GM21717 (cell line): Measurements from ENCODE around the gene ATF6.

Experiments used
- ATAC-seq: cut with Tn5 transposase; IDR thresholded peaks from one replicate; pipeline ENCODE4 v1.9.1; 2021; ENCODE audit warnings: mild to moderate bottlenecking, moderate library complexity; ENCODE audit not compliant: unreplicated experiment

The ATF6 gene

DNA sequence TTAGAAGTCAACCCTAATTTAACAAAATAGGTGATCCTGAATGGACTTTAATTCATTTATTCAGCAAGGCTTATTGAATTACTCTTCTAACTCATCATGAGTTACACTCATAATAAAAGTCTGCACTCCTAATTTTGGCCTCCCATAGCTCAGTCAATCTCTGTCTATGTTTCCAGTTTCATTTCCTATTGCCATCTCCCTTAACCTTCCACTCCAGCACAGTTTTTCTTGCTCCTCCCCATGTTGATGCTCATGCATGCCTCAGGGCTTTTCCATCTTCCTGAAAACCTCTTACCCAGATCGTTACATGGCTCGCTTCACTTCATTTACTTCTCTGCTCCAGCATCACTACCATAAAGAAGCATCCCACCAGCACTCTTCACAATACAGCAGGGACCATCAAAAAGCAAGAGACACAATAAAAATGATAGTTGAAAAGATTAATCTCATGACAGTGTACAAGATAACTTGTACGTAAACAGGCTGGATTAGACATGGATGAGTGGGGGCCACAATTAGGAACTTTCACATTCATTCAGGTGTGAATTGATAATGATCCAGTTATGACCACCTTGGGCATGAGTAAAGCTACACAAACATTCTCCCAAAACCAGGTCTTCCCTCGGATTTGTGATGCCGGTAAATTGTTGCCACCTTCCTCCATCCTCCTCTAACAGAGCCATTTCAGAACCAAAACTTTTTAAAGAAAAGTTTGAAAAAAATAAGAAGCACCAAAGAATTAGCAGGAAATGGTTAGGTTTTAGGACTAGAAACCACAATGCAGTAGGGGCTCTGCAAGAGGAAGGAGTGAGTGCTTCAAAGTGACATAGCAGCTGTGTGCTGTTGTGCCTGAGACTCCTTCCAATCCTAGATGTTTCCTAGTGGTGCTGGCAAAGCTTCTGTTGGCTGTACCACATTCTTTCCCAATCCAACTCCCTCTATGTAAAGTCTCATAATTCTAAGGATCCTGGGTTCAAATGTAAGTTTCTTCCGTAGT is 167.8 kb downstream of the ATF6 start:
- no peak for ATAC-seq

DNA sequence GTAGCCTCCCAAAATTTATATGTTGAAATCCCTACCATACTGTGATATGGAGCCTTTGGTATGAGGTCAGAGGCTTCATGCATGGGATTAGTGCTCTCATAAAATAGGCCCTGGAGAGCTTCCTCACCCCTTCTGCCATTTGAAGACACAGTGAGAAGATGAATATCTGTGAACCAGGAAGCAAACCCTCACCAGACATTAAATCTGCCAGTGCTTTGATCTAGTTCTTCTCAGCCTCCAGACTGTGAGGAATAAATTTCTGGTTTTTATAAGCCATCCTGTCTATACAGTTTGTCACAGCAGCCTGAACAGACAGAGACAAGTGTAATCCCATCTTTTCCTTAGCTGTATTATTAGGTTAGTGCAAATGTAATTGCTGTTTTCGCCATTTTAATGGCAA is 169.1 kb downstream of the ATF6 start:
- ATAC-seq, result no peak

DNA sequence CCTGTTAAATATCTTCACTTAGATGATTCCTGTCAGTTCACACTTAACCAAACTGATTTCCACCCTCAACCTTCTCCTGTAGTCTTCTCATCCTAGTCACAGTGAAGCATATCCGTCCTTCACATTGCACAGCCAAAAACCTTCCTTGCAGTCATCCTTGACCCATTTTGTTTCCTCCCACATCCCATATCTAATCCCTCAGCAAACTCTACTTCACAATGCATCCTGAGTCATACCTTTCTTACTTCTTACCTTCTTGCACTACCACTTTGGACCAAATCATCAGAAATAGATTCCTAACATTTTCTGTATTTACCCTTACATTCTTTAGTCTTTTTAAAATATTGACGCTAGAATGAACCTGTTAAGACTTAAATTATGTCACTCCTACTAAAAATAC is 170.7 kb downstream of the ATF6 start:
- no peak for ATAC-seq

GRCh38 chr1:161940866-161941591 is 174.9 kb downstream of the ATF6 start:
- ATAC-seq, result no peak

DNA sequence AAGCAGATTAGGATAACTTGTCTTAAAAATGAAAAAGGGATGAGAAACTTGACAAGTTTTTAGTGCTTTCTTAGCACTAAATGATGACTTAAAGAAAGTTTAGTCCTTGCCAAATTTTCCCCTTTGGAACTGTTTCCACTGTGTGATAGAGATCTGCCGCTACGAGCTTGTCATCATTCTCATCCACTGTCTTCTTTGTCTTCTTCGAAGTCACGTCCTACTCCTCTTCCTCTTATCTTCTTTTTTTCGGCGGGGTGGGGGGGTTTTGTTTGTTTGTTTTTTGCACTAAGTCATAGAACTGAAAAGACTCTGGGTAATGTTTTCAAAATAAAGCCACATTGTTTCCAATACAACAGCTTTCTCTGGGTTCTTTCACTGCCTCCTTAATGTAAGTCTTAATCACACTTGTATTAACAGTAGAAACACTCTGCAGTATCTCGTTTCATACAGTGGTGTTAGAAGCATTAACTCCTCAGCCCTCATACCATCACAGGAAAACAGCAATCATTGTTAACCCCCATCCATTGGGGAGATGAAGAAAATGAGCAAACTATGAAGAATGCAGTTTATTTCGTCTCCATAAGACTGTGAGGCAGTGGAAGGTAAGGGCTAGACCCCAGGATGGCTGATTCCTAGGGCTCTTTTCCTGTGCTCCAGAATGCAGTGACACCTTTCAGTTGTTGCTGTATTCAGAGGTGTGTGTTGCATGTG is 175.8 kb downstream of the ATF6 start:
- ATAC-seq, result no peak

DNA sequence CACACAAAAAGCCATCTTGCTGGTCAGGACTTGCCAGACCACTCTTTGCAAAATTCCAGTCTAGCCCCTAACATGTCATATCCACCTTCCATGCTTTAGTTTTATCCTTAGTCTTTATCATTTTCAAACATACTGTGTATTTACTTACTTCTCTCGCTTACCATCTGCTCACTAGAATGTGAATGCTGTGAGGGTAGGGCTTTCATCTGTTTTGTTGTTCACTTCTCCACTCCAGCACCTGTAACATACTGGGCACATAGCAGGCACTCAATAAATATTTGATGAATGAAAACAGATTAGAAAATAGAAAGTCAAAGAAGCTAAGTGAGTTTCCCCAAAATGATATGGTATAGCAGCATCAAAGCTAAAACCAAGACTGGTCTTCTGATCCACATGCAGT is 177.6 kb downstream of the ATF6 start:
- ATAC-seq, result no peak

GRCh38 chr1:161944381-161944780 is 178.3 kb downstream of the ATF6 start:
- ATAC-seq, result no peak

GRCh38 chr1:161945306-161946060 is 179.4 kb downstream of the ATF6 start:
- ATAC-seq, result no peak

GRCh38 chr1:161946071-161946987 is 180.2 kb downstream of the ATF6 start:
- ATAC-seq, result no peak

DNA sequence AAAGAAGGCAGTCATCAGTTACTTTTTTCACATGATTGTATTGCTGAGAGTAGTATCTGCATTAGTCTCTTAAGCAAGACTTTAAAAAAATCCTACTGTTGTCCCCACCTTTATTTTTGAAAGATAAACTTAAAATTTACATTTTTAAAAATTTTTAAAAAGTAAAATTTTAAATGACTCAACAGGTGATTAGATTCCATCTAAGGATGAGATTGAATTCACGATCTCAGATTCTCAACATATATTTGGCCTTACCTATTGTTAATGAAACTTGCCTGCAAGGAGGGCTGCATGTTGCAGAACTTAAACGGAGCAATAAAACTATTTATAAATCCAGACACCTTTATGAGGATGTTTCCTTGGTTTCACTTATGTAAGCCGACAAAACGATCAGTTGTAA is 182.3 kb downstream of the ATF6 start:
- ATAC-seq, result no peak

GRCh38 chr1:161949548-161949947 is 183.4 kb downstream of the ATF6 start:
- ATAC-seq, result no peak

- ATAC-seq, result no peak
Observed at GRCh38 chr1:161950377-161950776, 184.3 kb downstream of the ATF6 start.

DNA sequence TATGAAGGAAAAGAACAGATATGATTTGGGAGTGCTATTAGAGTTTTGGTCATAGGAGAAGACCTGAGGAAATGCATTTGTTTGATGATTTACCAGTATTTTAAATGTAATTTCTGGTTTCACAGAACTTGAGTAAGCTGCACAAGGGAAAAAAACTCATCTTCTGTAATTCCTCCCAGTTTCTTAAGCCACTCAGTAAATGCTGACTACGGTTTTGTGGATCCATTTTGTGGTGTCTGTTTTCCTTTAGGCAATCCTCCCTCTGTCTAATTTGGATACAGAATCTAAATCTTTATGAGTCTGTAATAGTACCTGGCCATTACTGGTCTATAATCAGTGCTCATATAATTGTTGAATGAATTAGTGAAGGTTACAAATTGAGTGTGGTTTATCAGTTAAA is 185.5 kb downstream of the ATF6 start:
- no peak for ATAC-seq

GRCh38 chr1:161952607-161953172 is 186.6 kb downstream of the ATF6 start:
- no peak for ATAC-seq

- ATAC-seq, result no peak
Observed at GRCh38 chr1:161953256-161953920, 187.3 kb downstream of the ATF6 start.

GRCh38 chr1:161954050-161954449 is 187.9 kb downstream of the ATF6 start:
- no peak for ATAC-seq

DNA sequence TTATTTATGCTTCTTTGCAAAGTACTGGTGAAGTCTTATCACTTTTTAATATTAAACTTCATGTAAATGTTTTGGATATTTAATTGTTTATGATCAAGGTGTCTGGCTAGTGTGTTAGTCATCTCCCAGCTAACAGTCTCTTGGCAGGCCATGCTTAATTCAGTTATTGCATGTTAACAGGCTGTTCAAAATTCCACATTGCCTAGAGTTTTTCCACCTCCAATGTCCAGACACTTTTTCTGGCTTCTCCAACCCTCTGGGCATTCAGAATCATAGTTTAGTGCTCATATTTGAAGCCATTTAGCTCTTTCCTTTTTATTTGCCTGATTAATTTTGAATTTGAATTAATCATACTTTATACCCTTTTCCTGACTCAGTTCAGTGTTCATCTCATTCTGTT is 188.3 kb downstream of the ATF6 start:
- no peak for ATAC-seq

DNA sequence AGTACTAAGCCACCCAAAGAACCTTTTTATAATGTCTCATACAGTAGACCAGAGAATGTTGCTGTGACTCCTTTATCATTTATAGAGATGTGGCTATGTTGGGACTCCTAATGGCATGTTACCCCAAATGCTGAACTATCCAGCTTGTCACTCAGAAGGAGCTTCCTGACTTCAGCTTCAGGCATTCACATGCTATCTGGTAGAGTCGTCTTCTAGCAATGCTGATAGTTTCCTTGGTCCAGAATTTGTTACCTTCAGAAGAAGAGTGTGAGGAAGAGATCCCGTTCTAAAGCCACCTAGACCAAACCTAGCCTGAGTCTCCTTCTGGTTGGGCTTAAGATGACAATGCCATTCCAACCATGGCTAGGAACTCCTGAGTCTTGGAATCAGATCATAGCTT is 189.5 kb downstream of the ATF6 start:
- no peak for ATAC-seq

- ATAC-seq, result no peak
Observed at GRCh38 chr1:161956097-161956496, 190.0 kb downstream of the ATF6 start.
